ENCODE measurements around the gene TLL2.

TLL2 gene

GRCh38 chr10:96493254-96493653 lies 20.5 kb downstream of the TLL2 start:
- H3K27ac ChIP-seq = no peak overlapping the region
- H3K4me1 ChIP-seq (ENCODE audit: control insufficient read depth in 1 of 2, insufficient read depth in 1 of 2, low read depth in 1 of 2, low read length in 1 of 2) = no peaks in the 10 kb centered on the region
- H3K4me3 ChIP-seq (ENCODE audit: low read depth in 1 of 2, low read length in 1 of 2) = no peak overlapping the region
- no peaks in the 10 kb centered on the region for H3K36me3 ChIP-seq
- TF ChIP-seq, protein P1, sequence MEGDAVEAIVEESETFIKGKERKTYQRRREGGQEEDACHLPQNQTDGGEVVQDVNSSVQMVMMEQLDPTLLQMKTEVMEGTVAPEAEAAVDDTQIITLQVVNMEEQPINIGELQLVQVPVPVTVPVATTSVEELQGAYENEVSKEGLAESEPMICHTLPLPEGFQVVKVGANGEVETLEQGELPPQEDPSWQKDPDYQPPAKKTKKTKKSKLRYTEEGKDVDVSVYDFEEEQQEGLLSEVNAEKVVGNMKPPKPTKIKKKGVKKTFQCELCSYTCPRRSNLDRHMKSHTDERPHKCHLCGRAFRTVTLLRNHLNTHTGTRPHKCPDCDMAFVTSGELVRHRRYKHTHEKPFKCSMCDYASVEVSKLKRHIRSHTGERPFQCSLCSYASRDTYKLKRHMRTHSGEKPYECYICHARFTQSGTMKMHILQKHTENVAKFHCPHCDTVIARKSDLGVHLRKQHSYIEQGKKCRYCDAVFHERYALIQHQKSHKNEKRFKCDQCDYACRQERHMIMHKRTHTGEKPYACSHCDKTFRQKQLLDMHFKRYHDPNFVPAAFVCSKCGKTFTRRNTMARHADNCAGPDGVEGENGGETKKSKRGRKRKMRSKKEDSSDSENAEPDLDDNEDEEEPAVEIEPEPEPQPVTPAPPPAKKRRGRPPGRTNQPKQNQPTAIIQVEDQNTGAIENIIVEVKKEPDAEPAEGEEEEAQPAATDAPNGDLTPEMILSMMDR (IDR thresholded peaks at IDR 0.05) = no peak
- no peaks in the 10 kb centered on the region for H3K9me3 ChIP-seq
- H3K27me3 ChIP-seq = peaks cover 20% of the 10 kb centered on the region

GRCh38 chr10:96491303-96491702 lies 22.4 kb downstream of the TLL2 start:
- no peak overlapping the region for H3K27ac ChIP-seq
- no peak overlapping the region for H3K4me3 ChIP-seq (ENCODE audit: low read depth in 1 of 2, low read length in 1 of 2)
- TF ChIP-seq, protein P1 (IDR thresholded peaks at IDR 0.05) = no peak
- no peaks in the 10 kb centered on the region for H3K9me3 ChIP-seq
- peaks cover 13% of the 10 kb centered on the region for H3K27me3 ChIP-seq
- H3K4me1 ChIP-seq (ENCODE audit: control insufficient read depth in 1 of 2, insufficient read depth in 1 of 2, low read depth in 1 of 2, low read length in 1 of 2) = no peaks in the 10 kb centered on the region
- H3K36me3 ChIP-seq = no peaks in the 10 kb centered on the region

DNA sequence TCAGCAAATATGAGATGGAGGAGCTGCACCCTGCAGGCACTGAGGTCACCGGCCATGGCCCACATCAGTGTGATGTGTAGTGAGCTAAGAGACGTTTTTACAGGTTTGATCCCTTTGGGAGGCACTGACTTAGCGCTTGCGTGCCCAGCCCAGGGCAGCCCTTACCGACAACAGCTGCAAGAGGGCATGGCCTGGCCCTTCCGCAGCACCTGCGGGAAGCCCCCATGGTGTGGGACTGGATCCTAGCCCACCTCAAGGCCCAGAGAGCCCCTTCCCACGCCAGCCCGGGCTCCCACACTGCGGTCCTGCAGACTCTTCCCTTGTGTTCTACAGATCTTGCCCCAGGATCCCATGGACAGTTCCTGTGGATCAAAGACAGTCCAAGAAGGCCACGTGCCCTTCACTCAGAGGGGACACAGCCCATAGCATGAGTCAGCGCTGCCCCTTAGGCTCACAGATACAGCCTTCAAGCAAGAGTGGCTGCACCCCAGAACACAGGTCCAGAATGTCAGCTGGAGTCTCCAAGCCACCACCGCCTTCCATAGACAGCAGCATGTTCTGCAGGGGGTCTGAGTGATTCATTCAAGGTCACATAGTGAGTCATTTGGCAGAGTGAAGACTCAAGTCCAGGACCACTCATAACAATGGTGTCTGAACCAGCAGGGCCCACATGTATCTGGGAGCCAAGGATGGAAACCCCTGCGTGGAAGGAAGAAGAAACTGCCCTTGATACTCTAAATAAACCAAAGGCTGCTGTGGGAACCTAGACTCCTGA lies 25.4 kb downstream of the TLL2 start:
- H3K27me3 ChIP-seq = peaks cover 28% of the 10 kb centered on the region
- H3K27ac ChIP-seq = no peak overlapping the region
- H3K9me3 ChIP-seq = no peaks in the 10 kb centered on the region
- H3K36me3 ChIP-seq = no peaks in the 10 kb centered on the region
- no peaks in the 10 kb centered on the region for H3K4me1 ChIP-seq (ENCODE audit: control insufficient read depth in 1 of 2, insufficient read depth in 1 of 2, low read depth in 1 of 2, low read length in 1 of 2)
- no peak overlapping the region for H3K4me3 ChIP-seq (ENCODE audit: low read depth in 1 of 2, low read length in 1 of 2)
- TF ChIP-seq, protein P1 (IDR thresholded peaks at IDR 0.05) = no peak

GRCh38 chr10:96482815-96483588 lies 30.7 kb downstream of the TLL2 start:
- H3K36me3 ChIP-seq = no peaks in the 10 kb centered on the region
- TF ChIP-seq, protein P1 (IDR thresholded peaks at IDR 0.05) = no peak
- no peaks in the 10 kb centered on the region for H3K4me1 ChIP-seq (ENCODE audit: control insufficient read depth in 1 of 2, insufficient read depth in 1 of 2, low read depth in 1 of 2, low read length in 1 of 2)
- peaks cover 69% of the 10 kb centered on the region for H3K27me3 ChIP-seq
- no peak overlapping the region for H3K27ac ChIP-seq
- no peak overlapping the region for H3K4me3 ChIP-seq (ENCODE audit: low read depth in 1 of 2, low read length in 1 of 2)
- no peaks in the 10 kb centered on the region for H3K9me3 ChIP-seq

GRCh38 chr10:96478355-96478754 lies 35.4 kb downstream of the TLL2 start:
- Histone ChIP-seq H3K27me3 (peaks cover 74% of the 10 kb centered on the region), H3K4me3 (ENCODE audit: low read depth in 1 of 2, low read length in 1 of 2) (no peak overlapping the region), H3K36me3 (no peaks in the 10 kb centered on the region), H3K9me3 (no peaks in the 10 kb centered on the region), H3K4me1 (ENCODE audit: control insufficient read depth in 1 of 2, insufficient read depth in 1 of 2, low read depth in 1 of 2, low read length in 1 of 2) (no peaks in the 10 kb centered on the region), H3K27ac (no peak overlapping the region)
- TF ChIP-seq, protein P1 (IDR thresholded peaks at IDR 0.05) = no peak

Measured in neutrophil (primary cell).